Medulla oblongata (tissue), 1 donor: Measurements from ENCODE around the gene HDDC3.

Experiments
- DNase-seq: peaks from one replicate; pipeline ENCODE4 v3.0.0-alpha.2; 2015; ENCODE audit errors: extremely low spot score

The HDDC3 gene

GRCh38 chr15:90953947-90954711, 21.8 kb upstream of the HDDC3 start:
- no peak for DNase-seq

- DNase-seq, result no peak
Measured at GRCh38 chr15:90952901-90953677, 20.7 kb upstream of the HDDC3 start.

- no peak for DNase-seq
Measured at GRCh38 chr15:90950676-90951075, 18.3 kb upstream of the HDDC3 start.

- DNase-seq, result no peak
Measured at GRCh38 chr15:90949979-90950675, 17.8 kb upstream of the HDDC3 start.

- DNase-seq, result no peak
Measured at GRCh38 chr15:90948506-90948905, 16.2 kb upstream of the HDDC3 start.

- DNase-seq, result no peak
Measured at GRCh38 chr15:90947577-90948357, 15.4 kb upstream of the HDDC3 start.

GRCh38 chr15:90946941-90947576, 14.7 kb upstream of the HDDC3 start:
- no peak for DNase-seq

GRCh38 chr15:90946538-90946937, 14.2 kb upstream of the HDDC3 start:
- DNase-seq, result no peak

GRCh38 chr15:90945091-90945490, 12.7 kb upstream of the HDDC3 start:
- DNase-seq, result no peak

GRCh38 chr15:90942354-90943120, 10.2 kb upstream of the HDDC3 start:
- DNase-seq, result no peak

- DNase-seq, result no peak
Measured at GRCh38 chr15:90941038-90941437, 8.7 kb upstream of the HDDC3 start.

- DNase-seq, result no peak
Measured at GRCh38 chr15:90939756-90940155, 7.4 kb upstream of the HDDC3 start.

GRCh38 chr15:90938261-90938660, 5.9 kb upstream of the HDDC3 start:
- DNase-seq, result no peak

- DNase-seq, result no peak
Measured at GRCh38 chr15:90936823-90937222, 4.5 kb upstream of the HDDC3 start.

- peak; percentile 93 for DNase-seq
Measured at GRCh38 chr15:90934949-90935751, 2.8 kb upstream of the HDDC3 start, which contains the start of gene UNC45A. Gene UNC45A (plus strand): TSS chr15:90935285. CDS start chr15:90935325, 40 bp downstream.

- DNase-seq, result peak; percentile 94
Measured at GRCh38 chr15:90934256-90934948, 2.1 kb upstream of the HDDC3 start.

GRCh38 chr15:90933301-90933700, 952 bp upstream of the HDDC3 start:
- DNase-seq, result no peak

GRCh38 chr15:90932660-90932991, 277 bp upstream of the HDDC3 start:
- no peak for DNase-seq

- DNase-seq, result no peak
Measured at GRCh38 chr15:90931575-90931827, 848 bp downstream of the HDDC3 start.
